Measurements from ENCODE around the gene C12orf75.
"Not testable (repeated sequence)": the region's sequence is repeated elsewhere in the genome, so short reads cannot be mapped to it uniquely, and the experiment has no call there.

The C12orf75 gene

DNA sequence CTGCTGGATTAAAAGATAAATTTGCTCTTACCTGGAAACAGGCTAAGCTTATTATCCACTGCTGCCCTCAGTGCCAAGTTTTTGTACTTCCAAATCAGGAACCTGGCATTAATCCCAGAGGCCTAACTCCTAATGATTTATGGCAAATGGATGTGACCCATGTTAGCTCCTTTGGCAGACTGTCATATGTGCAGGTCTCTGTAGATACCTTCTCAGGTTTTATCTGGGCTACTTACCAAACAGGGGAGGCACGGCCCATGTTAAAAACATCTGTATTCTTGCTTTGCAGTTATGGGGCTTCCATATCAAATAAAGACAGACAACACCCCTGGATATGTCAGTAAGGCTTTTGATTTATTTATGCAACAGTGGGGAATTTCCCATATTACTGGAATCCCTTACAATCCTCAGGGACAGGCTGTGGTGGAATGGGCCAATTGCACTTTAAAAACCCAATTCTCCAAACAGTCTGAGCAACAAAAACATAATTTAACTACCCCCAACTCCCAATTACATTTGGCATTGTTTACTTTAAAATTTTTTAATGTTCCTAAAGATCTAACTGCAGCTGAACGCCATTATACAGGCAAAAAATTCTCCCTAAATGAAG lies 19.9 kb upstream of the C12orf75 start:
- not testable (repeated sequence) for DNase-seq

- not testable (repeated sequence) for DNase-seq
Measured at GRCh38 chr12:105311936-105312335, 18.6 kb upstream of the C12orf75 start.

DNA sequence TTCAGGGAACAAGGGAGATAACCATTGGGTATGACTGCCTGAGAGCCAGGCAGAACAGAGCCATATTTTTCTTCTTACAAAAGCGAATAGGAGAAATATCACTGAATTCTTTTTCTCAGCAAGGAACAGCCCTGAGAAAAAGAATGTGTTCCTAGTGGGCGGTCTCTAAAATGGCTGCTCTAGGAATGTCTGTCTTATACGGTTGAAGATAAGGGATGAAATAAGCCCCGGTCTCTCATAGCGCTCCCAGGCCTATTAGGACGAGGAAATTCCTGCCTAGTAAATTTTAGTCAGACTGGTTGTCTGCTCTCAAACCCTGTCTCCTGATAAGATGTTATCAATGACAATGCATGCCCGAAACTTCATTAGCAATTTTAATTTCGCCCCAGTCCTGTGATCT lies 16.7 kb upstream of the C12orf75 start:
- DNase-seq = not testable (repeated sequence)

DNA sequence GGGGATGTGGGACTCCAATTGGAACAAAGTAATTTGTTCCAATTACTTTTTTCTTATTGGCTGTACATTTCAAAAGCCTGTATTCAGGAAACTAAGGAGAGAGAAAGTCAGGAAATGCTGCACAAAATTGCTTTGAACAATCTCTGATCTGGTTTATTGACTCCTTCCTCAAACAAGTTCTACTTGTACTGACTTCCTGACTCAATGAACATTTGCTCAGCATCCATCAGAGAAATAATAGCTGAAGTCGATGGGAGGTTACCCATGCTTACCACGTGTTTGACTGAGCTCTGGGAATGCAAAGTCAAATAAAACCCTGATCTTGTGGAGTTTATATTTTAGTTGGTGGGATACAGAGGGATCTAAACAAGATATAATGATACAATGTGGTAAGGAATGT lies 15.4 kb upstream of the C12orf75 start:
- no peak for DNase-seq

- no peak for DNase-seq
Measured at GRCh38 chr12:105315726-105316125, 14.8 kb upstream of the C12orf75 start.

- DNase-seq = no peak
Measured at GRCh38 chr12:105316931-105317852, 13.3 kb upstream of the C12orf75 start.

- no peak for DNase-seq
Measured at GRCh38 chr12:105317942-105318621, 12.4 kb upstream of the C12orf75 start.

- DNase-seq = no peak
Measured at GRCh38 chr12:105318651-105319483, 11.6 kb upstream of the C12orf75 start.

GRCh38 chr12:105319691-105320209 lies 10.7 kb upstream of the C12orf75 start:
- DNase-seq = no peak

DNA sequence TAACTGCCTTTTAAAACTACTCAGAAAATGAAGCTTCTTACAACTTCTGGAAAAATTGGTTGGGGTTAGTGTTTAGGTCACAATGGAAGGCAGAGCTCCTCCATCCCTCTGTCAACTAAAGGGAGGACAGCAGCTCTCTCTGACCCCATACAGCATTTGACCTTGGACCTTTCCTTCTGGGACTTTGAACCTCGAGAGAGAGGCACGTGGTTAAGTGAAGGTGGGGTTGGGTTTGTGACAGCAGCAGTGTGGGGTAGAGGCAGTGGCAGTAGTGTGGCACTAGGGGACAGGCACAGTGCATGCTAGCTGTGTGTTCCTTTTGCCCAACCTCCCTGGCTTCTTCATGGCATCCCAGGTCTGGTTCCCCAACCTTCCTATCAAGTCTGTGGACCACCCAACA lies 9.4 kb upstream of the C12orf75 start:
- DNase-seq = no peak

DNA sequence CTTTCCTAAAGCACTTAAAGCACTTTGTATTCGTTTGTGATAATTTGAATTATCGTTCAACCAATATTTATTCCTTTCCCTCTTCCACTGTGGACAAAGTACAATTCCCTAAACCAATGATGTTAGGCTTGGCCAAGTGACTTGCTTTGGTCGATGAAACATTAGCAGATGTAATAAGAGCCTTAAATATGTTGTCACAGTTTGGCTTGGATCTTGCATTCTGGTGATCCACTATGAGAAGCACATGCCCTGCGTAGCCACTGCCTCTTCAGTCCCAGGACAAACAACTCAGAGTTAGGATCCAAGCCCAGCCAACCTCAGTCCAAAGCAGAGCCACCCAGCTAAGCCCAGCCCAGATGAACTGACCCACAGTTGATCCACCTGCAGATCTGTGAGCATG lies 8.4 kb upstream of the C12orf75 start:
- no peak for DNase-seq

DNA sequence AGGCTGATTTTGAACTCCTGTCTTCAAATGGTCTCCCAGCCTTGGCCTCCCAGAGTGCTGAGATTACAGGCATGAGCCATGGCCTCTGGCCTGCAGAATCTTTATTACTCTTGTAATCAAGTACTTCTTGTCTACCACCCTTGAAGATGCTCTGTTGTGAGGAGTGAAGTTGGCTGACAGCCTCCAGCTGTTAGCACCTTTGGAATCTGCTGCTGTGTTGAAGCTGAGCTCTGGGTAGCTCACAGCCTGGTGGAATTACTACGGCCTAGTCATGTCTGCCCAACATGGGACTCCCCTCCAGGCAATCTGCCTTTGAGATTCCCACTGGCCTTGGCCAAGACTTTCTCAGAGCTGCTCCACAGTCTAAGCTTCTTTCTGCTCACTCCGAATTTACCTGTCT lies 5.8 kb upstream of the C12orf75 start:
- no peak for DNase-seq

DNA sequence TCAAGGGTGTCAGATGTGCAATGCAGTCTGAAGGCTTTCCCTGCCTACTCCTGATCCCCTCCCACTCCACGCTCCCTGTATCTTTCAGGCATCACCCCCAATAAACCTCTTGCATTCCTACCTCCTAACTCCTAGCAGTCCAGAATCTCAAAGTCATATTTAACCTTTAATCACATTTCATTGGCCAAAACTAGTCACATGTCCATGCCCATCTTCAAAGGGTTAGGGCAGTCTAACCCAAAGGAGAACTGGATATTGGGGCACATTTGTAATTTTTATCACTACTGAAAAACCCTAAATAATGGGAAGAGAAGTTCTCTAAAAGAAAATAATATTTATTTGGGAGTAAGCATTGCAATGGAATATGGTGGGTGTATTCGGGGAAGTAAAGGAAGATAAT lies 5.4 kb upstream of the C12orf75 start:
- DNase-seq = no peak

GRCh38 chr12:105329926-105330282 lies 587 bp upstream of the C12orf75 start:
- DNase-seq = no peak

DNA sequence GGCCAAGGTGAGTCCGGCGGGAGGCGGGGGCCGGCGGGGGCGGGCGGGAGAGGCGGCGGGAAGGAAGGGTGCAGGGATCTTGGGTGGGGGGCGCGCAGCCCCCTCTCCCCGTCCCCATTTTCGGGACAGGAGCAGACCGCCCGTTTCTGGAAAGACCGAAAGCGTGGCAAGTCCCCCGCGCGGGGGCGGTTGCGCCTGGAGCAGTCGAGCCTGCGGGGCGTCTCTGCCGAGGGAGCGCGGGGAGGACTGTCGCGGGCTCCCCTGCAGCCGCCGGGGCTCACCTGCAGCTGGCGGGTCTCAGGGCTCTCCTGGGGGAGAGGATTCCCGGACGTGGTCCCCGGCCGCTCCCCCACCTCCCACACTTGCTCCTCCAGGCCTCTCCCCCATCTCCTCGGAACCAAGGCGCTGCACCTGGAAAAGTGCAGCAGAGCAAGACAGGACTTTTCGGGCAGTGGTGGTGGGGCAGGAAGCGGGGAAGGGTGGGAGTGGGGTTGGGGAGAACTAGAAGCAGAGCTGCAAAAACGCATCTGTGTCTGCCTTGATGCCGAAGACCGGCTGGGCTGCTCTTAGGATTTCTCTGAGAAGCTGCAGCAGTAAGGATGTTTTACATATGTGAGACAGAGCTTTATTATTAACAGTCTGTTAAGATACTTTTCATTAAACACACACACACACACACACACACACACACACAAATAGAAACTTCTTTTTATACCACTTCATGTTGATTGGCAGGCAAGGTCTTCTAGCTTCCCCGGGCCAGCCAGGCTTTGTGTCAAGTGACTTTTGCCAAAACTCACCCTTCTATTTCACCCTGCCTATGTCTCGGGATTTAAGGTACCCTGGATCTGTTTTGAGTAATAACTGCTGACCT lies 677 bp downstream of the C12orf75 start:
- DNase-seq = no peak

DNA sequence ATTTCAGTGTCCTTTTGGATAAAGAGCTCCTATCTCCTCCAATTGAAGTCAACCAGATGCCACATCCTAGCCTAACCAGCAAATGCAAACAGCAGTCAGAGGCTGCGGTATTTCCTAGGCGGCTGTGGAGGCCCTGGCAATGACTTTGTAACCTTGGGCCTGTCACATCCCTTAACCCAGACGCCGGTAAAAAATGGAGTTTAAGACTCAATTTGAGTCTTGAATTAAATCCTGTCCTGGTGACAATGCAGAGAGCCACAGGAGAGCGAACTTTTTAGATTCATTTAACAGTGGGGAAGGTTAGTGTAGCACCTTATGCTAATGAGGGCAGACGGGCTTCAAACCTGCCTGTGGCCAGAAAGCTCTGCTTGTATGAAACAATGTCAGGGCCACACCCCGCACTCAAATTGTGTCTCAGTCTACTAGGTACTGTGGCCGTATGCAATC lies 1.3 kb downstream of the C12orf75 start:
- DNase-seq = no peak

GRCh38 chr12:105332286-105332685 lies 1.8 kb downstream of the C12orf75 start:
- not testable (repeated sequence) for DNase-seq

GRCh38 chr12:105332925-105333324 lies 2.4 kb downstream of the C12orf75 start:
- DNase-seq = no peak

DNA sequence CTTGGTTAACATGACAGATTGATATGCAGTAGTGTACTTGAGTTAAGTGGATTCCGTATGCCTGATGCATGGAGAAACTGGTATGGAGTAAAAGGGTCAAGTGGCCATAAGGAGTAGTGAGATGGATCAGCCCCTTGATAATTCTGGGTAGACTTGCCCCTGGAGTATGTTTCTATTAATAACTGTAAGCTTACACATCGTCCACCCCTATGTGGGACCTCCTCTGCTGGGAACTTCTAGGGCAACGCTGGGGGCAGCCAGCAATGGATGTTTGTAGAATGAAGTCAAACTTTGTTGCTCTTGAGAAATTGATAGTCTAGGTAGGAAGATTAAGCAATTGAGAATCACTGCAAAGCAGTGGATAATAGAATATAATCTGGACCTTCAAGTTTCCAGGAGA lies 3.5 kb downstream of the C12orf75 start:
- no peak for DNase-seq

DNA sequence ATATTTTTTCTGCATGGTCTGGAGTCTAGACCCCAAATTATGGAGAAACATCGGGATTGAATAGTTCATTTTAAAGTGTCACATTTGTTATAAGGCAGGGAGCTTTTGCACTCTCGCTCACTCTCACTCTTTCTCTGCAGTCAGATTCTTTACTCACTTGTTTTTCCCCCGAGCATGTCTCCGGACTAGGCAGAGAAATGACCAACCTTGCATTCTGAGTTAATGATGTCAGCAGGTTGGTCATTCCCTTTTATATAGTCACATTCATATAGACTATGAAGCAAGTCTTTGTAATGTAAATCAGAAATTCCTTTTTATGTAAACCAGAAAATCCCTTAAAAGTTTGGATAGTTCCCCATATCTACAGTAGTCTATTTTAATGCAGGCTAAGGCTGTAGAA lies 4.1 kb downstream of the C12orf75 start:
- DNase-seq = no peak

GRCh38 chr12:105335856-105336255 lies 5.4 kb downstream of the C12orf75 start:
- peak; percentile 77 for DNase-seq

DNA sequence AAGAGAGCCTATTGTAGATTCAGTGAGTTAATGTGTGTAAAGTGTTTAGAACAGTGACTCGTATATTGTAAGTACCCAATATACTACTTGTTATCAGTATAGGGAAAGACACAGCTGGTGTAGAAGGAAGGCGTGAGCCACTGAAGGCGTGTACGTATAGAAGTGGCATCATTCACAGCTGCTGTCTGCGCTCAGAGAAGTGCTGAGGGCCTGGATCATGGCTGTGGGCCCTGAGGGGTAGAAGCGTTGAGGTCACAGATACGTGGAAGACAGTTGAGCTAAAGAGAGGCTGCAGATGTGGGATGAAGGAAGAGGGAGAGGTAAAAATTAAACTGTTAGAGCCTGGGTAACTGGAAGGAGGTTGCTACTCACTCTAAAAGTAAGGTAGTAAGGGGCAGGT lies 5.9 kb downstream of the C12orf75 start:
- DNase-seq = no peak

Data from MV-4-11 (cell line).